ENCODE data around the gene BCKDHA. TPM values are rescaled to one million over a fixed set of nuclear protein-coding genes. Genes with fewer than 3 reads are reported as not detected.
"Not testable (repeated sequence)": the region's sequence is repeated elsewhere in the genome, so short reads cannot be mapped to it uniquely, and the experiment has no call there.

Gene BCKDHA
- total and polyA plus RNA-seq, 2 experiments from 2014 or later, result 26.8 to 29.4 TPM

GRCh38 chr19:41364524-41365391 is 32.9 kb upstream of the BCKDHA start:
- 74 to 76% methylated on average over 14 of the region's 14 CpGs for WGBS, 2 experiments (ENCODE audit: low coverage in 1 of 2, low lambda C conversion rate in 2 of 2, missing lambda C conversion rate in 2 of 2)

GRCh38 chr19:41366089-41366488 is 31.5 kb upstream of the BCKDHA start:
- Histone ChIP-seq H3K4me3 (no peak overlapping the region), H3K4me2 (ENCODE audit: unreplicated experiment) (no peak overlapping the region), H2AFZ (no peak overlapping the region), H3K9me3 (ENCODE audit: low read depth) (no peaks in the 10 kb centered on the region), H4K20me1 (ENCODE audit: insufficient read depth) (no peaks in the 10 kb centered on the region), H3K9ac (no peak overlapping the region), H3K27ac (no peak overlapping the region), H3K9me2 (ENCODE audit: insufficient read depth) (no peaks in the 10 kb centered on the region), H3K36me3 (ENCODE audit: low read depth) (no peaks in the 10 kb centered on the region), H3K27me3 (replicated peaks; ENCODE audit: insufficient read depth) (no peaks in the 10 kb centered on the region), H3K79me2 (ENCODE audit: insufficient read depth) (peaks cover 56% of the 10 kb centered on the region), H3F3A (ENCODE audit: insufficient read depth) (peaks cover 22% of the 10 kb centered on the region), H3K4me1 (ENCODE audit: insufficient read depth) (peaks cover 27% of the 10 kb centered on the region)
- DNase-seq, result no peak
- no peak for TF ChIP-seq EZH2 (IDR thresholded peaks at IDR 0.05; ENCODE audit: insufficient read depth, poor library complexity, severe bottlenecking)
- no peak for TF ChIP-seq EZH2phosphoT487 (IDR thresholded peaks at IDR 0.05; ENCODE audit: insufficient read depth, low read depth)
- in situ Hi-C loops (cut with MboI), result no loop called here
- 100% methylated on average over 1 of the region's 1 CpG for WGBS, 2 experiments (ENCODE audit: low coverage in 1 of 2, low lambda C conversion rate in 2 of 2, missing lambda C conversion rate in 2 of 2)

More at GRCh38 chr19:41364524-41365391, 32.9 kb upstream of the BCKDHA start:
- Histone ChIP-seq H3K36me3 (ENCODE audit: low read depth) (no peaks in the 10 kb centered on the region), H3K9me2 (ENCODE audit: insufficient read depth) (no peaks in the 10 kb centered on the region), H3K79me2 (ENCODE audit: insufficient read depth) (peaks cover 45% of the 10 kb centered on the region), H3K4me1 (ENCODE audit: insufficient read depth) (peaks cover 27% of the 10 kb centered on the region), H3K4me2 (ENCODE audit: unreplicated experiment) (peak overlapping the region; percentile 95), H3K9me3 (ENCODE audit: low read depth) (no peaks in the 10 kb centered on the region), H3K4me3 (peak overlapping the region; percentile 89), H3K9ac (peak overlapping the region; percentile 96), H2AFZ (peak overlapping the region; percentile 77), H3K27ac (peak overlapping the region; percentile 98), H3K27me3 (replicated peaks; ENCODE audit: insufficient read depth) (no peaks in the 10 kb centered on the region), H3F3A (ENCODE audit: insufficient read depth) (peaks cover 22% of the 10 kb centered on the region), H4K20me1 (ENCODE audit: insufficient read depth) (no peaks in the 10 kb centered on the region)
- DNase-seq, result no peak
- in situ Hi-C loops (cut with MboI), result no loop called here
- TF ChIP-seq EZH2phosphoT487 (IDR thresholded peaks at IDR 0.05; ENCODE audit: insufficient read depth, low read depth) (no peak), EZH2 (IDR thresholded peaks at IDR 0.05; ENCODE audit: insufficient read depth, poor library complexity, severe bottlenecking) (no peak)

- Histone ChIP-seq H3K36me3 (ENCODE audit: low read depth) (no peaks in the 10 kb centered on the region), H3K79me2 (ENCODE audit: insufficient read depth) (peaks cover 56% of the 10 kb centered on the region), H3K4me3 (no peak overlapping the region), H4K20me1 (ENCODE audit: insufficient read depth) (no peaks in the 10 kb centered on the region), H3F3A (ENCODE audit: insufficient read depth) (peaks cover 17% of the 10 kb centered on the region), H3K9me3 (ENCODE audit: low read depth) (no peaks in the 10 kb centered on the region), H3K27ac (peak overlapping the region; percentile 88), H2AFZ (no peak overlapping the region), H3K9ac (peak overlapping the region; percentile 39; the same call in 1 of the 2 replicates), H3K4me1 (ENCODE audit: insufficient read depth) (peaks cover 27% of the 10 kb centered on the region), H3K27me3 (replicated peaks; ENCODE audit: insufficient read depth) (no peaks in the 10 kb centered on the region), H3K4me2 (ENCODE audit: unreplicated experiment) (peak overlapping the region; percentile 72), H3K9me2 (ENCODE audit: insufficient read depth) (no peaks in the 10 kb centered on the region)
- no peak for TF ChIP-seq EZH2phosphoT487 (IDR thresholded peaks at IDR 0.05; ENCODE audit: insufficient read depth, low read depth)
- no peak for TF ChIP-seq EZH2 (IDR thresholded peaks at IDR 0.05; ENCODE audit: insufficient read depth, poor library complexity, severe bottlenecking)
- in situ Hi-C loops (cut with MboI), result no loop called here
- peak; percentile 94 for DNase-seq
- WGBS, 2 experiments (ENCODE audit: low coverage in 1 of 2, low lambda C conversion rate in 2 of 2, missing lambda C conversion rate in 2 of 2), result 21 to 28% methylated on average over 6 of the region's 6 CpGs
These were observed 29.7 kb upstream of the BCKDHA start for GRCh38 chr19:41367848-41368301.

GRCh38 chr19:41369769-41370168 is 27.8 kb upstream of the BCKDHA start:
- in situ Hi-C loops (cut with MboI), result no loop called here
- Histone ChIP-seq H3K4me2 (ENCODE audit: unreplicated experiment) (no peak overlapping the region), H3K36me3 (ENCODE audit: low read depth) (no peaks in the 10 kb centered on the region), H3K9me3 (ENCODE audit: low read depth) (no peaks in the 10 kb centered on the region), H2AFZ (no peak overlapping the region), H3K79me2 (ENCODE audit: insufficient read depth) (peaks cover 54% of the 10 kb centered on the region), H4K20me1 (ENCODE audit: insufficient read depth) (no peaks in the 10 kb centered on the region), H3K27ac (no peak overlapping the region), H3K9ac (no peak overlapping the region), H3F3A (ENCODE audit: insufficient read depth) (peaks cover 21% of the 10 kb centered on the region), H3K4me3 (no peak overlapping the region), H3K4me1 (ENCODE audit: insufficient read depth) (peaks cover 31% of the 10 kb centered on the region), H3K9me2 (ENCODE audit: insufficient read depth) (no peaks in the 10 kb centered on the region), H3K27me3 (replicated peaks; ENCODE audit: insufficient read depth) (no peaks in the 10 kb centered on the region)
- TF ChIP-seq EZH2 (IDR thresholded peaks at IDR 0.05; ENCODE audit: insufficient read depth, poor library complexity, severe bottlenecking) (no peak), EZH2phosphoT487 (IDR thresholded peaks at IDR 0.05; ENCODE audit: insufficient read depth, low read depth) (no peak)
- 90 to 98% methylated on average over 2 of the region's 2 CpGs for WGBS, 2 experiments (ENCODE audit: low coverage in 1 of 2, low lambda C conversion rate in 2 of 2, missing lambda C conversion rate in 2 of 2)
- DNase-seq, result no peak

GRCh38 chr19:41371119-41371518 is 26.5 kb upstream of the BCKDHA start:
- H3K79me2 ChIP-seq (ENCODE audit: insufficient read depth), result peaks cover 41% of the 10 kb centered on the region
- H3K4me3 ChIP-seq; H3K9ac ChIP-seq; H3K27me3 ChIP-seq (replicated peaks; ENCODE audit: insufficient read depth); in situ Hi-C loops (cut with MboI); H3K4me2 ChIP-seq (ENCODE audit: unreplicated experiment); H3K9me2 ChIP-seq (ENCODE audit: insufficient read depth); H4K20me1 ChIP-seq (ENCODE audit: insufficient read depth); H3K9me3 ChIP-seq (ENCODE audit: low read depth); H3K36me3 ChIP-seq (ENCODE audit: low read depth); H2AFZ ChIP-seq; DNase-seq; H3K27ac ChIP-seq: not testable (repeated sequence)
- peaks cover 34% of the 10 kb centered on the region for H3K4me1 ChIP-seq (ENCODE audit: insufficient read depth)
- peaks cover 21% of the 10 kb centered on the region for H3F3A ChIP-seq (ENCODE audit: insufficient read depth)
- WGBS, 2 experiments (ENCODE audit: low coverage in 1 of 2, low lambda C conversion rate in 2 of 2, missing lambda C conversion rate in 2 of 2), result 90 to 94% methylated on average over 5 of the region's 5 CpGs
